ENCODE measurements around the gene HSPBP1.

- TF ChIP-seq GATA3 (IDR thresholded peaks at IDR 0.05; ENCODE audit: low read depth, low read length), result no peak
- no peak for TF ChIP-seq GATA2 (IDR thresholded peaks at IDR 0.05; ENCODE audit: low read depth, low read length)
Observed at GRCh38 chr19:55306712-55307111, 26.8 kb upstream of the HSPBP1 start.

All from SH-SY5Y (cell line).